Esophagus muscularis mucosa (tissue), 4 donors: ENCODE results near the gene MRGPRX4. TPM values are rescaled to one million over a fixed set of nuclear protein-coding genes. Genes with fewer than 3 reads are reported as not detected.
"Not testable (repeated sequence)": the region's sequence is repeated elsewhere in the genome, so short reads cannot be mapped to it uniquely, and the experiment has no call there.

Experiments
- DNase-seq: peaks from one replicate; pipeline ENCODE4 v3.0.0-alpha.2; 2017; ENCODE audit errors: extremely low spot score
- H3K27ac ChIP-seq, 4 donors: fragments of 200-600 bp; sonication (generic); replicated peaks in 1 of 4; 1 replicate in 3 of 4; 2 replicates in 1 of 4; pipeline ENCODE4 v1.5.1; 2016 to 2019; ENCODE audit warnings: mild to moderate bottlenecking in 1 of 4
- H3K27me3 ChIP-seq, 4 donors: fragments of 200-600 bp; sonication (generic); one replicate each; pipeline versions ENCODE4 v1.5.1 to v1.6.0; 2016 to 2019
- H3K36me3 ChIP-seq, 4 donors: fragments of 200-600 bp; sonication (generic); one replicate each; pipeline ENCODE4 v1.5.1; 2016 to 2019
- H3K4me1 ChIP-seq, 4 donors: fragments of 200-600 bp; sonication (generic); one replicate each; pipeline ENCODE4 v1.5.1; 2016 to 2019
- H3K4me3 ChIP-seq, 4 donors: fragments of 200-600 bp; sonication (generic); 1 replicate in 2 of 4; 2 replicates in 2 of 4; pipeline ENCODE4 v1.5.1; 2016 to 2019; ENCODE audit warnings: mild to moderate bottlenecking in 4 of 4, moderate library complexity in 1 of 4
- H3K9me3 ChIP-seq, 4 donors: fragments of 200-600 bp; sonication (generic); 1 replicate in 3 of 4; 2 replicates in 1 of 4; pipeline ENCODE4 v1.5.1; 2016 to 2019
- EP300 ChIP-seq: sonication (generic); formaldehyde crosslinking; IDR thresholded peaks from one replicate; pipeline ENCODE4 v1.6.1; 2017; ENCODE audit warnings: antibody characterized with exemption
- POLR2A ChIP-seq: fragments of 450-650 bp; IDR thresholded peaks from one replicate; pipeline ENCODE4 v1.6.1; 2017; ENCODE audit warnings: antibody characterized with exemption, moderate library complexity, mild to moderate bottlenecking, low read depth
- POLR2AphosphoS5 ChIP-seq, 2 donors: sonication (generic); formaldehyde crosslinking; IDR thresholded peaks; one replicate each; pipeline ENCODE4 v1.6.1; 2017; ENCODE audit warnings: antibody characterized with exemption in 2 of 2
- WGBS: methylation state at CpG from one replicate; pipeline ENCODE4 v1.1.5; 2018; 5-methylcytosine and 5-hydroxymethylcytosine counted together
- intact Hi-C: fragments of 100-400 bp; cut with DNase I; formaldehyde crosslinking; loops from one replicate; pipeline ENCODE4 v1.15.1; 2023
- total RNA-seq, 4 donors: library from RNA; depleted of rRNA; stranded (reverse); fragments of >200 nt; gene quantifications; one replicate each; pipeline versions ENCODE4 v1.1.0 to v1.2.1, GENCODE V29; 2016
- TF ChIP-seq, protein P1 (sequence below), 3 experiments: fragments of 200-600 bp in 2 of 3; fragments of 450-650 bp in 1 of 3; sonication (generic) in 2 of 3; IDR thresholded peaks; one replicate each; pipeline ENCODE4 v1.5.1; 2017 to 2019; ENCODE audit warnings: antibody characterized with exemption in 3 of 3, mild to moderate bottlenecking in 2 of 3, moderate library complexity in 1 of 3

The MRGPRX4 gene
- total RNA-seq, 4 donors from 2014 or later, result not detected

DNA sequence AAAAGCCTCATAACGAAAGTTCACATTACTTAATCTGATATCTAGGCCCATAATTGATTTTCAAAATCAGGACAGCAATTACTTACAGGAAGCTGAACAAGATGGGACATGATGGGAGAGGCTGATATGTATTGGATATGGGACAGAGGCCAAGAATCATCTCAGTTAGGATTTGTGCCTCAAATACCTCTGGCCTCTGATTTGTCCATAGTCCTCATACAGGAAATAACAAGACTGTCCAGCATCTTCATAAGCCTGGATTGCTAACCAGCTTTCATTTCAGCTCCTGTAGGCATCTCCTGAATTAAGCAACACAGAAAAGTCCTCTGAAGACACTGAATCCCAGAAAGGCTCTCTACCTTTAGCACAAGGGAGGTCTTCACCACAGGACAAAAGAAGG, 4.3 kb upstream of the MRGPRX4 start:
- intact Hi-C loops, result no loop called here
- no peak for TF ChIP-seq POLR2A
- TF ChIP-seq, protein P1, sequence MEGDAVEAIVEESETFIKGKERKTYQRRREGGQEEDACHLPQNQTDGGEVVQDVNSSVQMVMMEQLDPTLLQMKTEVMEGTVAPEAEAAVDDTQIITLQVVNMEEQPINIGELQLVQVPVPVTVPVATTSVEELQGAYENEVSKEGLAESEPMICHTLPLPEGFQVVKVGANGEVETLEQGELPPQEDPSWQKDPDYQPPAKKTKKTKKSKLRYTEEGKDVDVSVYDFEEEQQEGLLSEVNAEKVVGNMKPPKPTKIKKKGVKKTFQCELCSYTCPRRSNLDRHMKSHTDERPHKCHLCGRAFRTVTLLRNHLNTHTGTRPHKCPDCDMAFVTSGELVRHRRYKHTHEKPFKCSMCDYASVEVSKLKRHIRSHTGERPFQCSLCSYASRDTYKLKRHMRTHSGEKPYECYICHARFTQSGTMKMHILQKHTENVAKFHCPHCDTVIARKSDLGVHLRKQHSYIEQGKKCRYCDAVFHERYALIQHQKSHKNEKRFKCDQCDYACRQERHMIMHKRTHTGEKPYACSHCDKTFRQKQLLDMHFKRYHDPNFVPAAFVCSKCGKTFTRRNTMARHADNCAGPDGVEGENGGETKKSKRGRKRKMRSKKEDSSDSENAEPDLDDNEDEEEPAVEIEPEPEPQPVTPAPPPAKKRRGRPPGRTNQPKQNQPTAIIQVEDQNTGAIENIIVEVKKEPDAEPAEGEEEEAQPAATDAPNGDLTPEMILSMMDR (IDR thresholded peaks at IDR 0.05), result no peak
- TF ChIP-seq POLR2AphosphoS5 (IDR thresholded peaks at IDR 0.05), result no peak
- TF ChIP-seq EP300, result no peak
- Histone ChIP-seq H3K4me3 (no peak overlapping the region), H3K27me3 (no peaks in the 10 kb centered on the region), H3K36me3 (no peaks in the 10 kb centered on the region), H3K4me1 (no peaks in the 10 kb centered on the region), H3K27ac (no peak overlapping the region), H3K9me3 (no peaks in the 10 kb centered on the region)
- DNase-seq, result no peak
- whole genome bisulfite sequencing, result 59% methylated on average over 1 of the region's 1 CpG

DNA sequence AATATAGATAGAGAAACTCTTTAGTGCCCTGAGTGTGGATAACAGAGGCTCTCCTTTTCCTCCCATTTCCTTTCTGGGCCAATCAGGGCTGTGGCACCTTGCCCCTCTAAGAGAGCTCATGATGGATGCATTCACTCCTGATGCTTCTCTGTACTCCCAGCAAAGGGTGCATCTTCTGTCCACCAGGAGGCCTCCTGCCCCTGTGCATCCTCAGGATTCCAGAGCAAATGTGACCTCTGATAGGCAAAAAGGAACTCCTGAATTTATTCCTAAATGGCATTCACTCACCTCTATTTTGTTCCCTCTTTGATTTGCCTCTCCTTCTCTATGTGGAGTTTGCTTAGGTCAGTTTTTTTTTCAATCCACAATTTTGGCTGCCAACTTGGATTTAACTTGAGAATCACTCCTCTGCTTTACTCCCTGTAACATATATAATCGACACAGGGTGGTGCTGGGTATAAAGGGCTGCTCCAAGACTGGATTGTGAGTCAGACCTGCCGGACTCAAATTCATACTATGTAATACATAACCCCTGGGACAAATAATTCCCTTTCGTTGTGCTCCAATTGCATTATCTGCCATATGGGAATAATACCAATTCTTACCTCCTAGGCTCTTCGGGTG, 1.1 kb upstream of the MRGPRX4 start:
- DNase-seq, result no peak
- TF ChIP-seq POLR2AphosphoS5 (IDR thresholded peaks at IDR 0.05), result no peak
- TF ChIP-seq EP300, result no peak
- no peak for TF ChIP-seq POLR2A
- TF ChIP-seq, protein P1 (IDR thresholded peaks at IDR 0.05), result peak in 1 of 3 experiments; percentile 36
- WGBS, result 82% methylated on average over 4 of the region's 4 CpGs
- Histone ChIP-seq H3K27me3 (peaks cover 0 to 8% (median 0%) of the 10 kb centered on the region in 4 donors), H3K27ac (no peak overlapping the region), H3K36me3 (no peaks in the 10 kb centered on the region), H3K9me3 (no peaks in the 10 kb centered on the region), H3K4me1 (no peaks in the 10 kb centered on the region), H3K4me3 (no peak overlapping the region)
- intact Hi-C loops, result no loop called here

DNA sequence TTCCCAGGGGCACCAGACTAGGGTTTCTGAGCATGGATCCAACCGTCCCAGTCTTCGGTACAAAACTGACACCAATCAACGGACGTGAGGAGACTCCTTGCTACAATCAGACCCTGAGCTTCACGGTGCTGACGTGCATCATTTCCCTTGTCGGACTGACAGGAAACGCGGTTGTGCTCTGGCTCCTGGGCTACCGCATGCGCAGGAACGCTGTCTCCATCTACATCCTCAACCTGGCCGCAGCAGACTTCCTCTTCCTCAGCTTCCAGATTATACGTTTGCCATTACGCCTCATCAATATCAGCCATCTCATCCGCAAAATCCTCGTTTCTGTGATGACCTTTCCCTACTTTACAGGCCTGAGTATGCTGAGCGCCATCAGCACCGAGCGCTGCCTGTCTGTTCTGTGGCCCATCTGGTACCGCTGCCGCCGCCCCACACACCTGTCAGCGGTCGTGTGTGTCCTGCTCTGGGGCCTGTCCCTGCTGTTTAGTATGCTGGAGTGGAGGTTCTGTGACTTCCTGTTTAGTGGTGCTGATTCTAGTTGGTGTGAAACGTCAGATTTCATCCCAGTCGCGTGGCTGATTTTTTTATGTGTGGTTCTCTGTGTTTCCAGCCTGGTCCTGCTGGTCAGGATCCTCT, 709 bp downstream of the MRGPRX4 start:
- 88% methylated on average over 28 of the region's 28 CpGs for WGBS
- no peak overlapping the region for H3K27ac ChIP-seq
- no peak for DNase-seq
- TF ChIP-seq POLR2AphosphoS5 (IDR thresholded peaks at IDR 0.05) (no peak), EP300 (no peak), POLR2A (no peak)
- TF ChIP-seq, protein P1 (IDR thresholded peaks at IDR 0.05), result no peak
- H3K27me3 ChIP-seq, result peaks cover 0 to 8% (median 0%) of the 10 kb centered on the region in 4 donors
- H3K9me3 ChIP-seq, result no peaks in the 10 kb centered on the region
- H3K4me3 ChIP-seq, result no peak overlapping the region
- no peaks in the 10 kb centered on the region for H3K36me3 ChIP-seq
- intact Hi-C loops, result no loop called here
- no peaks in the 10 kb centered on the region for H3K4me1 ChIP-seq

DNA sequence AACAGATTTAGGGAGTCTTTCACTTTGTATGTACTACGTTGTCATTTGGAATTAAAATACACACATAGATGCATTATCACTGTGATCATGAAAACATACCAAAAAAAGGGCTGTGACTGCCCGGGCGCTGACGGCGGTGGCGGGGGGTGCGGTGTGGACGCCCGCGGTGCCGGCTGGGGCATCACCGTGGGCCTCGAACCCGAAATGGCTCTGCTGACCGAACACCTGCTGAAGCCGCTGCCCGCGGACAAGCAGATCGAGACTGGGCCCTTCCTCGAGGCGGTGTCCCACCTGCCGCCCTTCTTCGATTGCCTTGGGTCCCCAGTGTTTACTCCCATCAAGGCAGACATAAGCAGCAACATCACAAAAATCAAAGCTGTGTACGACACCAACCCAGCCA, 16.2 kb downstream of the MRGPRX4 start:
- H3K36me3 ChIP-seq, result no peaks in the 10 kb centered on the region
- TF ChIP-seq, protein P1 (IDR thresholded peaks at IDR 0.05), result no peak
- TF ChIP-seq POLR2A (no peak), EP300 (no peak), POLR2AphosphoS5 (IDR thresholded peaks at IDR 0.05) (no peak)
- H3K4me3 ChIP-seq, result no peak overlapping the region
- H3K4me1 ChIP-seq, result no peaks in the 10 kb centered on the region
- no peak overlapping the region for H3K27ac ChIP-seq
- peaks cover 0 to 3% (median 0%) of the 10 kb centered on the region in 4 donors for H3K27me3 ChIP-seq
- intact Hi-C loops, result no loop called here
- 93% methylated on average over 24 of the region's 24 CpGs for WGBS
- H3K9me3 ChIP-seq, result no peaks in the 10 kb centered on the region
- no peak for DNase-seq

DNA sequence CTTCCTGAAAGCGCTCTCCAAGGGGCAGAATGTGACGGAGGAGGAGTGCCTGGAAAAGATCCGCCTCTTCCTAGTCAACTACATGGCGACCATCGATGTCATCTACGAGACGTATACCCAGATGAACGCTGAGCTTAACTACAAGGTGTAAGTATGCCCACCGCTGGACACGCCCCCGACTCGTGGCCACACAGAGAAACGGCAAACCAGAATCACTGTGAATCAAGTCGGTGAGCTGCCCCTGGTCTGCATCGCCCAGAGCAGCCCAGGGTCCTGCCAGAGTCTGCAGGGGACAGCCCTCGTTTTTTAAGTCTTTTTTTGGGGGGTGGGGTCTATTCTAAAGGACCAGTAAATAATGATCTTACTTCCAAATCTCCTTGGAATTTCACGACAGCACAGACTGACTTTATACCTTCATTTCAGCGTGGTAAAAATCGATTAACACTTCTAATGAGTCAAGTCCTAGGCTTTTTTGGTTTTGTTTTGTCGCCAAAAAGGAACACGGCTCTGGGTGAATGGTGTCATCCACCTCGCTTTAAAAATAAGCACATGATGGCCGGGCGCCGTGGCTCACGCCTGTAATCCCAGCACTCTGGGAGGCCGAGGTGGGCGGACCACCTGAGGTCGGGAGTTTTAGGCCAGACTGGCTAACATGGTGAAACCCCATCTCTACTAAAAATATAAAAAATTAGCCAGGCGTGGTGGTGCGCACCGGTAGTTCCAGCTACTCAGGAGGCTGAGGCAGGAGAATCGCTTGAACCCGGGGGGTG, 17.0 kb downstream of the MRGPRX4 start:
- H3K27ac ChIP-seq, H3K4me1 ChIP-seq, H3K27me3 ChIP-seq, DNase-seq, H3K9me3 ChIP-seq, H3K4me3 ChIP-seq, intact Hi-C loops, H3K36me3 ChIP-seq: not testable (repeated sequence)
- 92% methylated on average over 32 of the region's 34 CpGs for whole genome bisulfite sequencing
